Coronary artery (tissue), 2 donors: ENCODE measurements around the gene TET2.

ENCODE experiments used
- DNase-seq: peaks from one replicate; pipeline ENCODE4 v3.0.0-alpha.2; 2017; ENCODE audit warnings: low spot score
- H3K27ac ChIP-seq, 2 donors: fragments of 200-600 bp; sonication (generic); one replicate each; pipeline ENCODE4 v1.5.1; 2016 to 2019
- H3K4me3 ChIP-seq: fragments of 200-600 bp; sonication (generic); 2 replicates; pipeline ENCODE4 v1.5.1; 2016; ENCODE audit warnings: mild to moderate bottlenecking, moderate library complexity
- CTCF ChIP-seq: fragments of 200-600 bp; sonication (generic); IDR thresholded peaks from one replicate; pipeline ENCODE4 v1.5.1; 2019; ENCODE audit warnings: antibody characterized with exemption

The TET2 gene

GRCh38 chr4:105148776-105149175, 2.1 kb downstream of the TET2 start:
- H3K27ac ChIP-seq, result no peak overlapping the region
- TF ChIP-seq CTCF, result no peak
- H3K4me3 ChIP-seq, result peak overlapping the region; percentile 93
- no peak for DNase-seq

- Histone ChIP-seq H3K27ac (no peak overlapping the region), H3K4me3 (no peak overlapping the region)
- no peak for TF ChIP-seq CTCF
- no peak for DNase-seq
Measured at GRCh38 chr4:105149771-105150170, 3.1 kb downstream of the TET2 start.

- H3K27ac ChIP-seq, result no peak overlapping the region
Measured at GRCh38 chr4:105150503-105150902, 3.8 kb downstream of the TET2 start.

GRCh38 chr4:105153749-105154148, 7.1 kb downstream of the TET2 start:
- Histone ChIP-seq H3K27ac (no peak overlapping the region), H3K4me3 (no peak overlapping the region)
- no peak for TF ChIP-seq CTCF
- no peak for DNase-seq

More at GRCh38 chr4:105150503-105150902, 3.8 kb downstream of the TET2 start:
- H3K4me3 ChIP-seq, result no peak overlapping the region
- TF ChIP-seq CTCF, result no peak
- no peak for DNase-seq

- Histone ChIP-seq H3K4me3 (no peak overlapping the region), H3K27ac (no peak overlapping the region)
- TF ChIP-seq CTCF, result no peak
- no peak for DNase-seq
Measured at GRCh38 chr4:105154576-105154975, 7.9 kb downstream of the TET2 start.

GRCh38 chr4:105155426-105155825, 8.8 kb downstream of the TET2 start:
- DNase-seq, result no peak
- Histone ChIP-seq H3K4me3 (no peak overlapping the region), H3K27ac (no peak overlapping the region)
- TF ChIP-seq CTCF, result no peak

- Histone ChIP-seq H3K27ac (no peak overlapping the region), H3K4me3 (no peak overlapping the region)
- DNase-seq, result no peak
- TF ChIP-seq CTCF, result no peak
Measured at GRCh38 chr4:105158837-105159236, 12.2 kb downstream of the TET2 start.
